Muscle of leg (tissue), 11 donors: ENCODE measurements around the gene SAMSN1. TPM values are rescaled to one million over a fixed set of nuclear protein-coding genes. Genes with fewer than 3 reads are reported as not detected.
A peak's percentile ranks its signal among the peaks of the same experiment; 100 is the strongest.

ENCODE experiments used
- DNase-seq: peaks from one replicate; pipeline ENCODE4 v3.0.0; 2013
- H3K27ac ChIP-seq: one replicate; pipeline ENCODE4 v1.5.1; 2013; ENCODE audit warnings: mild to moderate bottlenecking, low read length, control low read depth
- H3K27me3 ChIP-seq: one replicate; pipeline ENCODE4 v1.6.1; 2013; ENCODE audit warnings: low read length; ENCODE audit not compliant: control insufficient read depth, insufficient read depth
- H3K36me3 ChIP-seq: one replicate; pipeline ENCODE4 v1.6.1; 2013; ENCODE audit warnings: low read length; ENCODE audit not compliant: control insufficient read depth, insufficient read depth
- H3K4me1 ChIP-seq: one replicate; pipeline ENCODE4 v1.6.1; 2013; ENCODE audit warnings: low read length; ENCODE audit not compliant: control insufficient read depth, insufficient read depth
- H3K4me3 ChIP-seq: one replicate; pipeline ENCODE4 v1.5.1; 2013; ENCODE audit warnings: low read length, control low read depth
- H3K9me3 ChIP-seq: replicated peaks from 2 replicates; pipeline ENCODE4 v1.6.1; 2013; ENCODE audit warnings: low read depth, low read length; ENCODE audit not compliant: control insufficient read depth
- WGBS: methylation state at CpG from one replicate; pipeline ENCODE4 v1.1.5; 2013; ENCODE audit warnings: missing lambda C conversion rate; ENCODE audit not compliant: insufficient coverage; 5-methylcytosine and 5-hydroxymethylcytosine counted together
- polyA plus RNA-seq, 8 donors: library from polyadenylated mRNA; unstranded; fragments of 120-200 nt; gene quantifications; one replicate each; pipeline versions ENCODE4 v1.2.1 to v1.2.3, GENCODE V29; 2013; ENCODE audit warnings: inconsistent platforms in 1 of 8, low replicate concordance in 1 of 8; ENCODE audit not compliant: insufficient read length in 8 of 8, insufficient read depth in 1 of 8
- total RNA-seq: library from RNA; stranded (reverse); fragments of 120-200 nt; gene quantifications from one replicate; pipeline ENCODE4 v1.2.4, GENCODE V29; 2013

Gene SAMSN1
- total and polyA plus RNA-seq, 9 donors = 1.4 to 3.3 (median 2.0) TPM

DNA sequence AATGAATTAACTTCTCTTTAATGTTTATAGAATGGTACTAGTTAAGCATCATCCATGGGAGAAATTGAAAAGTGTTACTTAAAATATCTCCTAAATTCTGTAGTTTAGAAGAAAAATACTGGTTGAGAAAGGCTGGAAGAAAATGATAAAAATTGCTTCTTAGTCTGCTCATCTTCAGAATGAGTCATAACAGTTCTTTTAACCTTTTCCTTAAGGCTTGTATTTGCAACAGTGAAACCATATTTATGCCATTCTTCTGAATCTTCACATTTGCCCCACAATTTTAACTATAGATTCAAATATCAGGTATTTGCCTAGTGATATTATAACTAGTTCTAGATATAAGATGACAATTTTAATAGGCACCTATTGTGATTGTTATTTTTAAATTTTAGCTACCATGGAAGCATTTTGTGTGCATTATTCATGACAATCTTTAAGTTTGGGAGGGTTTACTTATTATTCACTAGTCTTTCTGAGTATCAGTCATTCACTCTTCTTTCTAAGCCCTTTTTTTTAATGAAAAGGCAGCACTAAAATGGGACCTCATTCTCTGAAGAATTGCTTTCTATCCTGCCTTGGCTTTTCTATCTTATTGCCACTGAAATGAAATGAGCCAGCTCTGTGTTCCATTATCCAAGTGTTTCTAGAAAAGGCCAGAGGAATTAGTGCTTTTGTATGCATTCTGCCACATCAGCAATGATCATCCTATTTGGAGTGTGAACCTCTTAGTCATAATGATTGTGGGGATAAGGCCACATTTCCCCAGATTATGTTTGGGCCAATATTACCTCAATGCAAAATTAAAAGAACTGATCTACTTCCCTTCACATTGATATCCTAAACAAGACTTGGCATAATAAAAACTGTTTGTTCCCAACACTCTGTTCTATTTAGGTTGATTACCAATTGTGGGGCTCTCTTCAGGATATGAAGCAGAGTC lies 58.4 kb downstream of the SAMSN1 start:
- no peaks in the 10 kb centered on the region for H3K27me3 ChIP-seq
- H3K4me1 ChIP-seq = no peaks in the 10 kb centered on the region
- DNase-seq = no peak
- no peaks in the 10 kb centered on the region for H3K9me3 ChIP-seq
- no peak overlapping the region for H3K27ac ChIP-seq
- H3K36me3 ChIP-seq = no peaks in the 10 kb centered on the region
- no peak overlapping the region for H3K4me3 ChIP-seq

DNA sequence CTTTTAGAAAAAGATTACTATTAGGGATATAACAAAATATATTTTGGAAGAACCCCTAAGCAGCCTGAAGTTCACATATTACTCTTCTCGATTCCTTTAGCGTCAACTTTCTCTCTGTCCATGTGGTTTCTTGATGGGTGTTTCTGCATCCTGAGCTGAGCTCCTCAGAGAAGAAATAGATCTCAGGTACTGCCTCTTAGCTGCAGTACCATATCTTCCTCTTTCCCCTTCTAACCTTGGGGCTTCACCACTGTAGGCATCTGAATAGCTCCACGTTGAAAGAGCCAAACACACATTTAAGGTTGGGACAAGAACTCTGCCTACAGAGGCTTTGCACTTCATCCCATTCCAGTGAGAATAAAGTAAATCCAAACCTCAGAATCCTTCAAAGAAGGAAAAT lies 59.2 kb downstream of the SAMSN1 start:
- H3K27me3 ChIP-seq = no peaks in the 10 kb centered on the region
- no peaks in the 10 kb centered on the region for H3K9me3 ChIP-seq
- WGBS = 100% methylated on average over 1 of the region's 3 CpGs
- no peaks in the 10 kb centered on the region for H3K4me1 ChIP-seq
- no peaks in the 10 kb centered on the region for H3K36me3 ChIP-seq
- no peak overlapping the region for H3K4me3 ChIP-seq
- no peak overlapping the region for H3K27ac ChIP-seq
- DNase-seq = no peak

DNA sequence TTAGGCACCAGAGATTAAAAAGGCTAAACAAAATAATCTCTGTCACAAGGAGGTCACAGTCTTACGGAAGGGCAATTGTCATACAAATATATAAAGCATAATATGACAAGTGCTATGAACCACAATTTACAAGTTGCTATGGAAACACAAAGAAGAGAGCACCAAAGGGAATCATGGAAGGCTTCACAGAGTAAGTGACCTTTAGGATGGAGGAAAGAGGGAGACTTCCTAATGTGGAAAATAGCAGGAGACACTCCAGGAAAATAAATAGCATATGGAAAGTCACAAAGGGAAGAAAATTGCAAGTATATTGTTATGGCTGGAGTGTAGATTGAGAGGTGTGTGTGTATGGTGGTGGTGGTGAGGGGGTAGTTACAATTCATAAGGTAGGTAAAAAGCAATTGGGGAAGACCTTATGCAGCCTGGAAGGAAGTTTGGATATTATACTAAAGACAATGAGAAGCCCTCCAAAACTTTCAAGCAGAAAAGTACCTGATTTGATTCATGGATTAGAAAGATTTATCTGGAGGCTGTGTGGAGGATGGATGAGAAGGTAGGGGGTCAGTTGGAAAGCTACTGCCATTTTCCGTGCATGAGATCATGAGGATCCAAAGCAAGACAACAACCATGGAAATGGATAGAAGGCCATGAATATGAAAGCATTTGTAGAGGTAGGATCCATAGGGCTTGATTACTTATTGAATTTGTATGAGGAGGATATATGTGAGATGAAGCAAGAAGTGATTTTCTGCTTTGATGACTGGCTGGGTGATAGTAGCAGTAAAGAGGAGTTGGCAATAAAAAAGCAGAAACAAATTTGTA lies 61.7 kb downstream of the SAMSN1 start:
- no peak overlapping the region for H3K27ac ChIP-seq
- no peak for DNase-seq
- no peak overlapping the region for H3K4me3 ChIP-seq
- H3K9me3 ChIP-seq = no peaks in the 10 kb centered on the region
- H3K36me3 ChIP-seq = no peaks in the 10 kb centered on the region
- no peaks in the 10 kb centered on the region for H3K4me1 ChIP-seq
- no peaks in the 10 kb centered on the region for H3K27me3 ChIP-seq
- 86% methylated on average over 1 of the region's 2 CpGs for WGBS

DNA sequence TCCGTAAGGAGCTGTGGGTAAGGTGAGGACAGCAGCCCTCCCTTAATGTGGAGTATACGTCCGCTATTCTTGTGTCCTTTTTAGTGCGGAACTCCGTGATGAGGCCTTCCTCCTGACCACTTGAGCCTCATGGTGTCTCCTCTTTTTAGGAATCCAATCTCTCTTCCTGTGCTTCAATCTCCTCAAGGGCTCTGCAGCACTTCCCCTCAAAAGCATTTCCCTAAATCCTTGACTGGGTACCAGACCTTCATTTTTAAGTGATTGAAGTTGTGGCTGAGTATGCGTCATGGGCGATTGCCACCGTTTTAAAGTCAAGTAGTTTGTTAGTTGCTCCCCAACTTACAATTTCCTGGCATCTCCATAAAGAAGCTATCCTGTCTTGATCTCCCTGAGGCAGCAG lies 62.8 kb downstream of the SAMSN1 start:
- no peak for DNase-seq
- Histone ChIP-seq H3K27me3 (no peaks in the 10 kb centered on the region), H3K4me1 (no peaks in the 10 kb centered on the region), H3K36me3 (no peaks in the 10 kb centered on the region), H3K4me3 (no peak overlapping the region), H3K9me3 (no peaks in the 10 kb centered on the region), H3K27ac (no peak overlapping the region)
- 97% methylated on average over 4 of the region's 8 CpGs for WGBS

DNA sequence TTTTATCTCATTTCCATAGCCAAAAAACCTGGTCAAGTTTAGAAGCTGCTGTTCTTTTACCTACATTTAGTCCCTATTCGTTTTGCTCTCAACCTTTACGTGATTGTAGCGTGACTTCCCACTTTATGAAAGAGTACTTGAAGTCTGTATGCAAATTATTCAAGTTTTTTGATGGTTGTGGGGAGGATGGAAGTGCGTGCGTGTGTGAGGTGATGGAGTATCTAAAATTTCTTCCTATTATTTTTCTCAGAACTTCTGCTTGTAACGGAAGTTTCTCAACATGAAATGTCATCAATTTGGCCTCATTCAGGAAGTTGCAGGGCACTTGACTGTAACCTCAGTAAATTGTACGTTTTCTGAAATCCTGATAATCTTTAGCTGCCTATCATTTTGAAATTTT lies 64.0 kb downstream of the SAMSN1 start:
- no peak overlapping the region for H3K4me3 ChIP-seq
- no peaks in the 10 kb centered on the region for H3K4me1 ChIP-seq
- no peaks in the 10 kb centered on the region for H3K9me3 ChIP-seq
- WGBS = no CpG with 5 or more reads among the region's 7 CpGs
- H3K27me3 ChIP-seq = no peaks in the 10 kb centered on the region
- DNase-seq = peak; percentile 58
- H3K27ac ChIP-seq = no peak overlapping the region
- H3K36me3 ChIP-seq = no peaks in the 10 kb centered on the region

DNA sequence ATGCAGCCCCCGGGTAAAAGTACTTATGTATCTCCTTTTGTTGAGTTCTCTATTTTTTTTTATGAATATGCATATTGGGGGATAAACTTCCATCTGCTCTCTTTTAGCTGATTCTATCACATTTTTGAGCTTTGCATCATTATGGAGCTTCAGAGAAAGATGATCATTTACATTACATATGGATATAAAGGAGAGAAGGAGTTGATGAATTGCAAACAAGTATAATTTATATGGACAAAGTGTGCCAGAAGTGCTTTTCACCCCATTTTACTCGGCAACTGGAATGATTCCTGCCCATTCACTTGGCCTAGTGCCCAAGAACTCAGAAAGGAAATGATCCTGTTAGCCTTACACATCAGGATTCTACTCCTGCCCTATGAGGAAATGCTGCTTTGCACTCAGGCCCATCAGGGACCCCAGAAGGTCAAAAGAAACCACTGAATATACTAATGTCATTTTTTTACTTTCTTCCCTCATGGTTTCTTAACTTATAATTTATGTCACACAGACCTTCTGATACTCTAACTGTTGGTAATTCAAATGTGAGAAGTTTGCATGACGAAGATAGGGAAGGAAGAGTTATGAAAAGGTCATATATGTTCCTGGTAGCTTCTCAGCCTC lies 65.6 kb downstream of the SAMSN1 start:
- H3K4me1 ChIP-seq = no peaks in the 10 kb centered on the region
- no peak overlapping the region for H3K27ac ChIP-seq
- no CpG with 5 or more reads among the region's 3 CpGs for WGBS
- H3K36me3 ChIP-seq = no peaks in the 10 kb centered on the region
- H3K27me3 ChIP-seq = no peaks in the 10 kb centered on the region
- peak; percentile 27 for DNase-seq
- no peak overlapping the region for H3K4me3 ChIP-seq
- H3K9me3 ChIP-seq = no peaks in the 10 kb centered on the region

DNA sequence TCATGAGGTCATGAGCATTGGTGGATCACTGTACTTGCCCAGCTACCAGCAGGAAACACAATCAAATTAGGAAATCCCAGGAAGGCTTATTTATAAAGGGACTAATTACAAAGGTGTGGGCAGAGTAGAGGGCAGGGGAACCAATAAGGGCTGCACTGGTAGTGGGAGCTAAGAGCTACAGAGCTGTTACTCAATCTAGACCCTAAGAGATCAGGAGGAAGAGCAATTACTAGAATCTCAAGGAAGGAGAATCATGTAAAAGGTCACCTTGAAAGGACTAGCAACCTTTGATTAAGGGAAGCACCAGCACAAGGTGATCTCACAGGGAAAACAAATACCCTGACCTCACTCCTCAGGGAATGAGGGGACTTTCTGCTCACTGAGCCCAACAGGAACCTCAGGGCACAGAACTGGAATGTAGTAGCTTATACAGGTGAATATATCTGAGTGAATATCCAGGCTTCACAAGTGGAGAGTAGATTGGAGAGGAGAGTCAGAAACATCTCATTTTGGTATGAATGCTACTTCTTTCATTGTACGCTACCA lies 66.8 kb downstream of the SAMSN1 start:
- Histone ChIP-seq H3K36me3 (no peaks in the 10 kb centered on the region), H3K9me3 (no peaks in the 10 kb centered on the region), H3K4me1 (no peaks in the 10 kb centered on the region), H3K27ac (no peak overlapping the region), H3K27me3 (no peaks in the 10 kb centered on the region), H3K4me3 (no peak overlapping the region)
- WGBS = no CpG with 5 or more reads among the region's 1 CpG
- no peak for DNase-seq

DNA sequence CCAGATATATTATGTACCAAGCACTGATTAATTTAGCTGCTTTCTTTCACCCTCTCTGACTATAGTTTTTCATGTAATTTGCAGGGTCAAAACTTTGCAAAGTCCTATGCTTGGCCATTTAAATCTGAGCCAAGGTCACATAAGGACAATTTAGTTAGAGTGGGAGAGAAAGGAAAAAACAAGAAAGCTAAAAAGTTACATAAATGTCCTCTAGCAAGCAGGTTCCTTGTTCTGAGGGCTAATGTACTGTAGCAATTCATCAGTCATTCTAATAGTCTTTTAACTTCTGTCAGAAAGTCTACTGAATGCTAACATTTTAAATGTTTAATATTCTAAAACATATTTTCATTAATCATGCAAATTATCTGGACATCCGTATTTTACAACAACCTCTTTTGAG lies 68.3 kb downstream of the SAMSN1 start:
- Histone ChIP-seq H3K27ac (no peak overlapping the region), H3K4me1 (no peaks in the 10 kb centered on the region), H3K9me3 (no peaks in the 10 kb centered on the region), H3K27me3 (no peaks in the 10 kb centered on the region), H3K4me3 (no peak overlapping the region), H3K36me3 (no peaks in the 10 kb centered on the region)
- DNase-seq = no peak
- no CpG with 5 or more reads among the region's 1 CpG for WGBS

DNA sequence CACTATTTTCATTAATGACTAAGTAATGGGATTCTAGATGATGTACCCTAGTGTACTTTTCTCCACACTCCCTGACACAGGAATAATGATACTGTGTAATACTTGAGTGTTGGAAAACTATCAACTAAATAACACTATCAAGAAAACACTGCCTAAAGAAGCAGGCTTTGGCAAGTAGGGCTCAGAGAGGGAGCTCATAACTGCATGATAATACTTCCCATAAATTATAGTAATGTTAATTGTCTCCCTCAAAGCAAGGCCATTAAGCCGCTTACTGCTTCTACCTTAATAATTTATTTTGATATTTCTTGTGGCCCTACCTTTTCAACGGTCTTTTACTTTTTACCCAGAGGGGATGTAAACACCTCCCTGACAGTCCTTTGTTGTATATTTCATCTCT lies 69.0 kb downstream of the SAMSN1 start:
- Histone ChIP-seq H3K9me3 (no peaks in the 10 kb centered on the region), H3K4me3 (no peak overlapping the region), H3K27me3 (no peaks in the 10 kb centered on the region), H3K36me3 (no peaks in the 10 kb centered on the region), H3K27ac (no peak overlapping the region), H3K4me1 (no peaks in the 10 kb centered on the region)
- no CpG with 5 or more reads among the region's 2 CpGs for WGBS
- no peak for DNase-seq

DNA sequence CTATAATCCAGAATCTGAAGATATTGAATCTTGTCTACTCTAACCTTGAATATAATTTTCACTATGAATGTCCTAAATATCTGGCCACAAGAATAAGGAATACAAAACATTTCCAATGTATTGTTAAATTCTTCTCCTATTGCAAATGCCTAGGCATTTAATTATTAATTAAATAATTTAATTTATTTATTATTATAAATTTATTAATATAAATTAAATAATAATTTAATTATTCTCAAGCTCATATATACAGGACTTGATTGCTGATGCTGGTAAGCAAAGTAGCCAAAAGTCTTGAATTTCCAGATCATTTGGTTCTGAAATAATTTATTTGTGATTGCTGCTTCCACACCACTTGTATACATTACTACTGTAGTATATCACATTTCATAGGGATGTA lies 71.1 kb downstream of the SAMSN1 start:
- H3K27ac ChIP-seq = no peak overlapping the region
- no peaks in the 10 kb centered on the region for H3K4me1 ChIP-seq
- DNase-seq = no peak
- no peaks in the 10 kb centered on the region for H3K27me3 ChIP-seq
- H3K36me3 ChIP-seq = no peaks in the 10 kb centered on the region
- no peaks in the 10 kb centered on the region for H3K9me3 ChIP-seq
- no peak overlapping the region for H3K4me3 ChIP-seq
